ENCODE results near the gene BPIFB2.
"Not testable (repeated sequence)": the region's sequence is repeated elsewhere in the genome, so short reads cannot be mapped to it uniquely, and the experiment has no call there.

The BPIFB2 gene

DNA sequence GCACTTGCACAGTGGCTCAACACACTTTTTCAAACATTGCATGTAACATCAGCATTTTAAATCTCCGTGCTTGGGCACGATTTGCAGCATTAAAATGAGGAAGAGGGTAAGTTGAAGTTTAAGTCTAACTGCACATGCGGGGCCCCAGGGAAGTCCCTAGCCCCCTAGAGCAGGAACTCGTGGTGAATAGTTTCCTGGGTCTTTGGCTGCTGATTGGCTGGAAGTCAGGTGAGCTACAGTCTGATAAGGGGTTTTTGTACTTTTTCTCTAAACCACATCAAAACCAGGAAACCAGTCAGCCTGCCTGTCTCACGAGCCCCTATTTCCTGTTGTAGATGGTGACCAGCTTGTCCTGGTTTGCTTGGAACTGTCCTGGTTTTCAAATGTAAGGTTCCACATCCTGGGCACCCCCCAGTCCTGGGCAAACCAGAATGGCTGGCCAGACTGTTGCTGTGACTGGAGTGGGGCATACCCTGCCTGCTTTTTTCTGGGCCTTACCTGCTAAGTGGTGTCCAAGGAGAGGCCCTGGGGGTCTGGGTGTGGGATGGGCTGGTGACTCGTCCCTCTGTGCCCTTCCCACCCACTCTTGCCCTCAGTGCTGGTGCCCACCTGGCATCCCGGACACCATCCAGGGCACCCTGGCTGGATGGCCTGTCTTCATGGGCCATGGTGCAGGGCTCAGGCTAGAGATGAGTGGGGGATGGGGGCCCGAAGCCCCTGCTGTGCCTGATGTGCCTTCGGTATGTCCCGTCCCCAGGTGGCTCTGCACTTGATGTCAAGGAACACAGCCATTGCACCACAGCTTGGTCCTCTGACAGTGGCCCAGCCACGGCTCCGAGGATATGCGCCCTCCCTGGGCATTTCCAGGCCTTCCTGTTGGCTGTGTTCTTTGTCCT, 35.1 kb upstream of the BPIFB2 start:
- TF ChIP-seq ZFX (IDR thresholded peaks at IDR 0.05): no peak
- TF ChIP-seq, protein P1, sequence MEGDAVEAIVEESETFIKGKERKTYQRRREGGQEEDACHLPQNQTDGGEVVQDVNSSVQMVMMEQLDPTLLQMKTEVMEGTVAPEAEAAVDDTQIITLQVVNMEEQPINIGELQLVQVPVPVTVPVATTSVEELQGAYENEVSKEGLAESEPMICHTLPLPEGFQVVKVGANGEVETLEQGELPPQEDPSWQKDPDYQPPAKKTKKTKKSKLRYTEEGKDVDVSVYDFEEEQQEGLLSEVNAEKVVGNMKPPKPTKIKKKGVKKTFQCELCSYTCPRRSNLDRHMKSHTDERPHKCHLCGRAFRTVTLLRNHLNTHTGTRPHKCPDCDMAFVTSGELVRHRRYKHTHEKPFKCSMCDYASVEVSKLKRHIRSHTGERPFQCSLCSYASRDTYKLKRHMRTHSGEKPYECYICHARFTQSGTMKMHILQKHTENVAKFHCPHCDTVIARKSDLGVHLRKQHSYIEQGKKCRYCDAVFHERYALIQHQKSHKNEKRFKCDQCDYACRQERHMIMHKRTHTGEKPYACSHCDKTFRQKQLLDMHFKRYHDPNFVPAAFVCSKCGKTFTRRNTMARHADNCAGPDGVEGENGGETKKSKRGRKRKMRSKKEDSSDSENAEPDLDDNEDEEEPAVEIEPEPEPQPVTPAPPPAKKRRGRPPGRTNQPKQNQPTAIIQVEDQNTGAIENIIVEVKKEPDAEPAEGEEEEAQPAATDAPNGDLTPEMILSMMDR (conservative IDR thresholded peaks at IDR 0.05): no peak
- no peak overlapping the region for H3K27ac ChIP-seq

DNA sequence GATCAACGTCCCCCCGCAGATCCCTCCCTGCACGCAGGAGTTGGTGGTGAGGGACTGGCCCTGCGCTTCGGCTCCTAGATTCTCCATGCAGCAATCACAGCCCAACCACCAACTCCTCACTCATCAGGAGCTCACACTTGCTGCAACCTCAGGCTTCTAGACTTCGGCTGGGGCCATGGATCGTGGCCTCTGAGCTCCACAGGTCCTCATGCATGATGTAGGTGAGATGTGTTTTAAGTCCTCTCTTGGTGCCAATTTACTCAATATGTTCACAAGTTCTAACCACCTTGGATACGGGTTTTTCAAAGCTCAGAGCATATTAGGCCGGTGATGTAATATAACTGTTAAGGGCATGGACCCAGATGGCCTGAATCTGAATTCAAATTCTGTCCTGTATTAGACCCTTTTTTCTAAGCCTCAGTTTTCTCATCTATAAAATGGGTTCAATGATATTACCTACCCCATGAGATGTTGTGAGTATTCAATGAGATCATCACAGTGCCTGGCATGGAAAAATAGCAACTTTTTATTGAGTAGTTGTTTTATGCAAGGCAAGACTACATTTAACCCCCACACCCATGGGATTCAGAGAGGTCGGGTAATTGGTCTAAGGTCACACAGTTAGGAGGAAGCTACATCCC, 34.3 kb upstream of the BPIFB2 start:
- TF ChIP-seq, protein P1 (conservative IDR thresholded peaks at IDR 0.05): no peak
- no peak for TF ChIP-seq ZFX (IDR thresholded peaks at IDR 0.05)
- no peak overlapping the region for H3K27ac ChIP-seq

DNA sequence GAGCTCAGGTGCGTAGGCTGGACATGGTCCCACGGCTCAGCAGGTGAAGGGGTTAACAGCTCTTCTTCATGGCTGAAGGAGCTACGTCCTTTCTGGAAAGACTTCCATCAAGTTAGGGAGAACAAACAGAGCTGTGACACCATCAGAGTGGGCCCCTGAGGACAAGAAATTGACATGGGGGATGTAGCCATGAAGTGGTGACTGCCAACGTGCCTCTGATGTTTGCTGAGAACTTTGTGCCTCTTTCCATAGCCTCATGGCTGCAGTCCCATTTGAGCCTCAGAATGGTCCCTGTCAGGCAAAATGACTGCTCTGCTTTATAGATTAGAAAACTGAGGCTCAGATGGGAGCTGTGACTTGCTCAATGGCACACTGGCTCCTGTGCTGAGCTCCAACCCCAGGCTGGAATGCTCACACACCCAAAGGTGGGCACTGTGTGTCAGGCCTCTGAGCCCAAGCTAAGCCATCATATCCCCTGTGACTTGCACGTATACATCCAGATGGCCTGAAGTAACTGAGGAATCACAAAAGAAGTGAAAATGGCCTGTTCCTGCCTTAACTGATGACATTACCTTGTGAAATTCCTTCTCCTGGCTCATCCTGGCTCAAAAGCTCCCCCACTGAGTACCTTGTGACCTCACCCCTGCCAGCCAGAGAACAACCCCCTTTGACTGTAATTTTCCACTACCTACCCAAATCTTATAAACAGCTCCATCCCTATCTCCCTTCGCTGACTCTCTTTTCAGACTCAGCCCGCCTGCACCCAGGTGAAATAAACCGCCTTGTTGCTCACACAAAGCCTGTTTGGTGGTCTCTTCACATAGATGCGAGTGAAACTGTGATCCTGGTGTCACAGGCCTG, 33.1 kb upstream of the BPIFB2 start:
- not testable (repeated sequence) for H3K27ac ChIP-seq

DNA sequence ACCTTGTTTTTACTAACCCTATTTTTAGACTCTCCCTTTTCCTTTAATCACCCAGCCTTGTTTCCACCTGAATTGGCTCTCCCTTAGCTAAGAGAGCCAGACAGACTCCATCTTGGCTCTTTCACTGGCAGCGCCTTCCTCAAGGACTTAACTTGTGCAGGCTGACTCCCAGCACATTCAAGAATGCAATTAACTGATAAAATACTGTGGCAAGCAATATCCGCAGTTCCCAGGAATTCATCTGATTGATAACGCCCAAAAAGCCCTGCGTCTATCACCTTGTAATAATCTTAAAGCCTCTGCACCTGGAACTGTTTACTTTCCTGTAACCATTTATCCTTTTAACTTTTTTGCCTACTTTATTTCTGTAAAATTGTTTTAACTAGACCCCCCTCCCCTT, 32.4 kb upstream of the BPIFB2 start:
- H3K27ac ChIP-seq: not testable (repeated sequence)

DNA sequence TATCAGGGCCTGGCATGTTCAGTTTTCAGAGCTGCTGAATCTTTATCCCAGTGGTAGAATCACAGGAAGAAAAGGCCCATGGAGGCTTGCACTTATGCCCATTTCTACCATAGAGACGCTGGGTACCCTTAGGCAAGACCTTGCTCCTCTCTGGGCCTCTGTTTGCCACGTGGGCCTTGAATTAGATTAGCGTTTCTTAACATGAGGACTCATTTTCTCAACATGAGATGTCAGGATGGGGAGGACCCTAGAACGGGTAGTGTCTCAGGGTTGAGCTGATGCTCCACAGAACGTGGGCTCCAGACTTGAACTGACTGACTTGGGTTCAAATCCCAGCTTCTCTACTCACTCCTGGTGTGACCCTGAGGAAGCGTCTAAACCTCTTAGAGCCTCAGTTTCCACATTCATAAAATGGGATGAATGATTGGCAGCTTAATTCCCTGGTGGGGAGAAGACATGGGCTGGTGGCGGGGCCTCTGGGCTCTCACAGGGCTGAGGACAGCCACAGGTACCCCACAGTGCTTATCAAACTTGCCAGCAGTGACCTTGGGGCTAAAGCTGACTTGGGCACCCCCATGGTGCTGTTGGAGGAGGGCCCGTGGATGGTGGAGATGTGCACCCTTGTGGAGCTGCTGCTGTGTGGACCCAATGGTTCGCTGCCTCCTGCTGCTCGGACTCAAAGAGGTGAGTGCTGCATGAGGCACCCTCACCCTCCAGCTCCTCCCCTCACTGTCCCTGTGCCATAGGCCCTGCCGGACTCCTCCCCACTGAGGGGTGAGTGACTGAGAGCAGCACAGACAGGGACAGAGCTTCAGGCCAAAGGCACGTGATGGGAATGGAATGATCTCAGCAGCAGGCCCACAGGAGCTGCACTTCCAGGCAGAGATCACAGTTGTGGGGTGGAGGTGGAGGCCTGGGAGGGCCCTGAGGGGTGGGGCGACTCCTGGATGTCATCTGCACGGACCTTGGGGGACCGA, 31.5 kb upstream of the BPIFB2 start:
- no peak overlapping the region for H3K27ac ChIP-seq
- TF ChIP-seq, protein P1 (conservative IDR thresholded peaks at IDR 0.05): no peak
- TF ChIP-seq ZFX (IDR thresholded peaks at IDR 0.05): no peak

DNA sequence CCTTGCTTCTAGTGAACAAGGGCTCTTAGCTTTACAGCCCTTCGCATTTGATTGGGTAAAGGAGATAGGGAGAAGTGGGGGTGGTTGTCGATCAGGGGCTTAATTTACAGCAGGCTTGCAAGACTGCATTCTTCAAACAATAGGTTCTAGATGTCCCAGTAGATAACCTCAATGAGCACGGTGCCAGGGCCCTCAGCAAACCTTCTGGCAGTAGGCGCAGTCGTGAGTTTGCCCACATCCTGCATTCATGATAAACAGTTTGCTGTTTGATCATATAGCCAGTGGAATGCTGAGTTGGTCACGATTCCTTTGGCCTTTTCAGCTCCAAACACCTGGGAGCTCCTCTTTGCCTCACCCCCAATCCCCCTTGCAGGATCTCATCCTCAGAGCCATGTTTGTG, 30.8 kb upstream of the BPIFB2 start:
- TF ChIP-seq, protein P1 (conservative IDR thresholded peaks at IDR 0.05): no peak
- no peak for TF ChIP-seq ZFX (IDR thresholded peaks at IDR 0.05)
- H3K27ac ChIP-seq: no peak overlapping the region

DNA sequence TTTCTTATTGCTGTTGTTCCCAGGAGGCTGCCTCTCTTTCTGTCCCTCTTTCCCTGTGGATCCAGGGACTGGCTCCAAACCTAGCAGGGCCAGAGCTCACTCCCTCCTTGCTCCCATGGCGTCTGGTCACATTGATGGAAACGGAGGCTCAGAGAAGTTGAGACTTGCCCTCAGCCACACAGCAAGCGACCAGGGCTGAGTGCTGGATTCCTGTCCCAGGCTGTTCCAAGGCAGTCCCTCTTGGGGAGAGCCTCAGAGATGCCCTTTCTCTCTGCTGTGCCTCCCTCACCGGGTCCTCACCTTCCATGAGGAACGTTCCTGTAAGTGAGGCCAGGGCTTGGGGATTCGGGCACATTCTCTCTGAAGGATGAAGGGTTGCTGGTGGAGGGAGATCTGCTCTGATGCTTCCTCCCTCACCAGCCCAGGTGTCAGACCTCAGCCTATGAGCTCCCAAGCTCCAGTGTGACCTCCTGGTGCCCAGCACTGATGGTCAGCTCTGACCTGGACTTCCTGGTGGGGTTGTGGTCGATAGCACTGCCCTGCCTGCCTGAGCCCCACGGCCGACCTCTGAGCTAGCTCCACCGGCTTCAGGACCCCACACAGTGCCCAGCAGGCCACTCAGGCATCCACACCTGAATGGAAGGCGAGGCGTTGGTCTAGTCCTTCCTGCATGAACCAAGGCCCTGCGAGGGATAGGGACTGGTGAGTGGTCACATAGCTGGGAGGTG, 30.1 kb upstream of the BPIFB2 start:
- no peak overlapping the region for H3K27ac ChIP-seq
- no peak for TF ChIP-seq ZFX (IDR thresholded peaks at IDR 0.05)
- TF ChIP-seq, protein P1 (conservative IDR thresholded peaks at IDR 0.05): no peak

Measured in C4-2B (cell line).